G401 (cell line): ENCODE data around the gene C11orf58. TPM values are rescaled to one million over a fixed set of nuclear protein-coding genes. Genes with fewer than 3 reads are reported as not detected.

Source experiments
- DNase-seq: peaks from one replicate; pipeline ENCODE4 v3.0.0-alpha.2; 2015; ENCODE audit warnings: low spot score
- in situ Hi-C: cut with HindIII; loops from 2 replicates; pipeline ENCODE4 v1.10.0; 2016; ENCODE audit warnings: low sequenced_read_pairs, mixed read lengths
- total RNA-seq: library from RNA; depleted of rRNA; stranded (reverse); fragments of >200 nt; shearing (Covaris generic); gene quantifications from 2 replicates; pipeline ENCODE4 v1.2.3, GENCODE V29; 2014; rRNA removed

Gene C11orf58
- total RNA-seq = 288 and 310 TPM in 2 replicates

- DNase-seq = peak; percentile 98
- in situ Hi-C loops = no loop called here
Measured at GRCh38 chr11:16738193-16738946, at the start of gene C11orf58. Gene C11orf58 (plus strand): TSS chr11:16738647. CDS start chr11:16738779, 132 bp downstream.

GRCh38 chr11:16690086-16690485, 48.4 kb upstream of the C11orf58 start:
- in situ Hi-C loops = no loop called here
- no peak for DNase-seq

GRCh38 chr11:16703795-16704194, 34.7 kb upstream of the C11orf58 start:
- in situ Hi-C loops = no loop called here
- no peak for DNase-seq

GRCh38 chr11:16713594-16713993, 24.9 kb upstream of the C11orf58 start:
- no peak for DNase-seq
- in situ Hi-C loops = no loop called here

GRCh38 chr11:16722581-16723344, 15.7 kb upstream of the C11orf58 start:
- no peak for DNase-seq
- in situ Hi-C loops = no loop called here

GRCh38 chr11:16727806-16728205, 10.6 kb upstream of the C11orf58 start:
- in situ Hi-C loops = no loop called here
- no peak for DNase-seq

- DNase-seq = no peak
- in situ Hi-C loops = no loop called here
Measured at GRCh38 chr11:16737818-16738192, 642 bp upstream of the C11orf58 start.

- in situ Hi-C loops = no loop called here
Measured at GRCh38 chr11:16738947-16739815, 734 bp downstream of the C11orf58 start.

GRCh38 chr11:16741473-16741872, 3.0 kb downstream of the C11orf58 start:
- in situ Hi-C loops = no loop called here
- DNase-seq = no peak

More at GRCh38 chr11:16738947-16739815, 734 bp downstream of the C11orf58 start:
- DNase-seq = peak; percentile 17

GRCh38 chr11:16743478-16743877, 5.0 kb downstream of the C11orf58 start:
- DNase-seq = no peak
- in situ Hi-C loops = no loop called here

GRCh38 chr11:16744128-16744725, 5.8 kb downstream of the C11orf58 start:
- in situ Hi-C loops = no loop called here
- DNase-seq = no peak

- DNase-seq = no peak
- in situ Hi-C loops = no loop called here
Measured at GRCh38 chr11:16745950-16746605, 7.6 kb downstream of the C11orf58 start.

- no peak for DNase-seq
- in situ Hi-C loops = no loop called here
Measured at GRCh38 chr11:16749092-16749491, 10.6 kb downstream of the C11orf58 start.

GRCh38 chr11:16749666-16750065, 11.2 kb downstream of the C11orf58 start:
- DNase-seq = no peak
- in situ Hi-C loops = no loop called here

GRCh38 chr11:16750417-16750816, 12.0 kb downstream of the C11orf58 start:
- no peak for DNase-seq
- in situ Hi-C loops = no loop called here

- no peak for DNase-seq
- in situ Hi-C loops = no loop called here
Measured at GRCh38 chr11:16758382-16759024, 20.1 kb downstream of the C11orf58 start.

GRCh38 chr11:16759857-16760508, 21.5 kb downstream of the C11orf58 start:
- in situ Hi-C loops = no loop called here
- DNase-seq = no peak

- in situ Hi-C loops = no loop called here
- DNase-seq = no peak
Measured at GRCh38 chr11:16763746-16764145, 25.3 kb downstream of the C11orf58 start.
